NCI-H1694 (cell line): ENCODE measurements around the gene ZDHHC8.
"Not testable (repeated sequence)": the region's sequence is repeated elsewhere in the genome, so short reads cannot be mapped to it uniquely, and the experiment has no call there.

ENCODE experiments used
- DNase-seq: peaks from one replicate; lab custom pipeline; 2025; lab: John Stamatoyannopoulos, UW

The ZDHHC8 gene

GRCh38 chr22:20158391-20159036 is 26.9 kb downstream of the ZDHHC8 start:
- no peak for DNase-seq

DNA sequence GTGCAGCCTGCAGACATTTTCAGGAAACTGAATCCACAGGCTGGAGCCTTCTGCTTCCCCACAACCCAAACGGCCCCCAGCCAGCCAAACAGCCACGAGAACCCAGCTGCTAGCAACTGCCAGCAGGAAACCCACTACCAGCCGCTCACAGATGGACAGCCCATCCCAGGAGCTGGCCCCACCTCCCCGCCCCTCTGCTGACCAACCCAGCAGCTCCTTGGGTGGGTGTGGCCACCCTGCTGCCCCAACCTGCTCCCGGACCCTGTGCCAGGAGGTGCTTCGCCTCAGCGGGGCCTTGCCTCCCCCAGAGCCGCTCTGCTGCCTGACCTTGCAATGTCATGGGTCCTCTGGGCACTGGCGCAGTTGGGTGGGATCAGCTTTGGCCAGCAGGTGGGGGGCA is 27.5 kb downstream of the ZDHHC8 start:
- peak; percentile 35 for DNase-seq

GRCh38 chr22:20159531-20159930 is 27.9 kb downstream of the ZDHHC8 start:
- DNase-seq, result not testable (repeated sequence)

DNA sequence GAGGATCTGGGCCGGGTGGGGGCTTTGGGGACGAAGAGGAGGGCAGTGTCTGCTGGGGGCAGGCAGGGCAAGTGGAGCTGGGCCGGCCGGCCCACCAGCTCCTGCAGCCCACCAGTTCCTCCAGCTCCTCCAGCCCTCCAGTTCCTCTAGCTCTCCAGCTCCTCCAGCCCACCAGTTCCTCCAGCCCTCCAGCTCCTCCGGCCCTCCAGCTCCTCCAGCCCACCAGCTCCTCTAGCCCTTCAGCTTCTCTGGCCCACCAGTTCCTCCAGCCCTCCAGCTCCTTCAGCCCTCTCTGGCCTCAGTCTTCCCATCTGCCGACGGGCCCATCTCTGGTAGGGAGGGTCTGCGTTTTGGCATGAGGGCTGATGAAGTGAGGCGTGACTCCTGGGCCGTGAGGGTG is 28.4 kb downstream of the ZDHHC8 start:
- DNase-seq, result no peak

DNA sequence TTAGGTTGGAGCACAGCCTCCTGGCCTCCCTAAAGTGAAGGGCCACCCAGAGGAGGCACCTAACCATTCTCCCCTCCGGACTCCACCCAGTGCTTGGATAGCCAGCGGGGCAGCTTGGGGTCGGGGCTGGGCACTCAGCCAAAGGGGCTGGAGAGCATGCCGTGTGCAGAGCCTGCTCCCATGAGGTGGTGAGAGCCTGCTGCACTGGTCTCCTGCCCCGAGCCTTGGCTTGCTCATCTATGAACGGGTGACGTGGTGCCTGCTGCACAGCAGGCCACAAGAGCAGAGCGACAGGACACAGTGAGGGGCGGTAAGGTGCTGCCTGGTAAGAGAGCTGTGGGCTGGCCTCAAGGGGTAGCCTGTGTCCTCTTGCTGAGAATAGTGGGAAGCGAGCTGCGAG is 33.3 kb downstream of the ZDHHC8 start:
- no peak for DNase-seq

- no peak for DNase-seq
Measured at GRCh38 chr22:20165421-20165820, 33.8 kb downstream of the ZDHHC8 start.

GRCh38 chr22:20165913-20166312 is 34.3 kb downstream of the ZDHHC8 start:
- DNase-seq, result no peak

DNA sequence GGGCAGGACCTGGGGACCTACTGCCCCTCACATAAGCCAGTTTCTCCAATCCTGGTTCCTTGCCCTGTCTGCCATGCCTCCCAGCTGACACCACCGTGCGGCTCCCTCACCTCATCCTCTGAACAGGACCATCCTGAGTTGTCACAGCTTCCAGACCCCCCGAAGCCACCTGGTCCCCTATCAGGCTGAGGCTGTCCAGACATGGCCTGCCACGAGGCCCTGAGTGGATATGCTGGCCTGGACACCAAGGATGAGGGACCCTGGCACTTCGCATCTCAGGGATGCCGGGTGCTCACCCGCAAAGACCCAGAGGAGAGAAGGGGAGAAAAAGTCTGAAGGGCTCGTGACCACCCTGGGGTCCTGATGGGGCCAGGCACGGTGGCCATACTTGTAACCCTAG is 35.1 kb downstream of the ZDHHC8 start:
- no peak for DNase-seq

GRCh38 chr22:20167643-20168322 is 36.2 kb downstream of the ZDHHC8 start:
- DNase-seq, result no peak

GRCh38 chr22:20169253-20169822 is 37.7 kb downstream of the ZDHHC8 start:
- no peak for DNase-seq

- DNase-seq, result no peak
Measured at GRCh38 chr22:20170170-20170569, 38.6 kb downstream of the ZDHHC8 start.

DNA sequence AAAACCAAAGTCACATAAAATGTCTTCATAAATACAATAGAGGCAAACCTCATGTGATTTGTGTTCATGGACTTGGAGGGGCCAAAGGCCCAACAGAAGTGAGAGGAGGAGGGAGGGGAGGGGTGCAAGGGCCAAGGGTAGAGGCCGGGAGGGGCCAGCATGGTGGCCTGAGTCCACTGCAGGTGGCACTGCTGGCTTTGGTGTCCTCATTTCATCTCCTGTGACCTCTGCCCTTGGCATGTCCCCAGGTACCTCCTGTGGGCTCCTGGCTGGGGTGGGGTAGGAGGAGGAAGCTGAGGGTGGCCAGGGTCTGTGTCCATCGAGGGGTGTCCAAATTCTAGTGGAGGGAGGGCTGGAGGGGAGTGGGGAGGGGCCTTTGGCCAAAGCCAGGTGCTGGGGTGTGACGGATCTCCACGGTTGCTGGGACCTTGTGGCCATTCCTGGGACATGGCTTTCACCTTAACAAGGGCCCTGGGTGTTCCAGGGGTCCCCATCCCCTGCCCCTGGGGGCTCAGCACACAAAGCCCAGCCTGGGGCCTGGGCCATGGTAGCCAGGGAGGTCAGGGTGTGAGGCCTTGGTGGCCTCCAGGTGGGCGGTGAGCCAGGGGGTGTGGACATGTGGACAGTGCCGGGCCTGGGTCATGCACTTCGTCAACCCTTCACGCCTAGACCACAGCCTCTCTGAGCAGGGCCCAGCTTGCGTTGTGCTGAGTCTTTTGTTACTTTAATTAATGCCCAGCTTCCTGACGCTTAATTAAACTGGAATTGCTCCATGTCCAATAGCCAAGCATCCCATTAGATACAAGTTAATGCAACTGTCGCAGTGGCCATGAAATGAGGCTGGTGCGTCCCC is 39.9 kb downstream of the ZDHHC8 start:
- DNase-seq, result no peak

GRCh38 chr22:20172141-20172613 is 40.6 kb downstream of the ZDHHC8 start:
- no peak for DNase-seq

GRCh38 chr22:20173246-20173645 is 41.6 kb downstream of the ZDHHC8 start:
- no peak for DNase-seq

GRCh38 chr22:20173772-20174171 is 42.2 kb downstream of the ZDHHC8 start:
- no peak for DNase-seq

DNA sequence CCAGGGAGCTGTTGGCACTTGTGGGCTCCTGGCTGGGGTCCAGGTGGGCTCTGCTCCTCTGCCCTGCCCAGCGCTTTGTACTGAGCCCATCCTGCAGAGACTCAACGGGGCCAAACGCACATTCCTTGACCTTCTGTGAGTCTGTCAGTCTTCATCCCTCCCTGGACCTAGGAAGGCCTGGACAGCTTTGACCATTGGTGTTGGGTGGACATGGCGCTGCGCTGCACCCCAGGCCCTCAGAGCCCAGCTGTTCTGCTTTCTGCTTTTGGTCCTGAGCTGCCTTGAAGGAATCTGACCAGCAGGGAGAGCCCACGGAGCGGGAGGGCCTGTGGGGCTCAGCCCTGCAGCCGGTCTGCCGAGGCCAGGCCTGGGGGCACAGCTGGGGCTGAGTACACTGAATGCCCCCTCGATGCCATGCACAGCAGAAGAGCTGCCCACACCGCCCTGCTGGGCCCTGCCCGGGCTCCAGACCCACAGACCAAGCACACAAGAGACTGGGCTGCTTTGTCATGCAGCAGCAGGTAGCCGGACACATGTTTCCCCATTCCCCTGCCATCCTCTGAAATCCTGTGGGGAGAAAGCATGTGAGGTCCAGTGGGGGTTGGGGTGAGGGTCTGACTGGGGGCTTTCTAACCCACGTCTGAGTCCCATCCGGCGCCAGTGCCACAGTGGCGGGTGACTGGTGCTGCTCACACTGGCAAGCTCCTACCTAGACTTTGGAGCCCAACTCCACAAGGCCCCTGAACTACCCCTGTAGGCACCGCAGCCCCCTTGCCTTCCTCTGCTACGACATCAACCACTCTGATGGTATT is 43.4 kb downstream of the ZDHHC8 start:
- DNase-seq, result no peak

DNA sequence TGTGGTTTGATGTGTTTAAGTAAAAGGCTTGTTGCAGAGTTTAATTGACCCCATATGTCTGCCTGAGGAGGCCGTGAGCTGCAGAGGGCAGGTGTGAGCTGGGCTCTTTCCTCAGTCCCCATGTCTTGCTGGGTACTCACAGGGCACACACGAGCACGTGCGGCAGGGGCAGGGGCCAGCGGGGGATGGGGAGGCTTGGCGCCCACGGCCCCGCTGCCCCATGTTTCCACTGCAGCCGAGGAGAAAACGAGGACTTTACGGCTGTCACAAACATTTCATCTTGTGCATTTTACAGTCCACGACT is 43.9 kb downstream of the ZDHHC8 start:
- no peak for DNase-seq

DNA sequence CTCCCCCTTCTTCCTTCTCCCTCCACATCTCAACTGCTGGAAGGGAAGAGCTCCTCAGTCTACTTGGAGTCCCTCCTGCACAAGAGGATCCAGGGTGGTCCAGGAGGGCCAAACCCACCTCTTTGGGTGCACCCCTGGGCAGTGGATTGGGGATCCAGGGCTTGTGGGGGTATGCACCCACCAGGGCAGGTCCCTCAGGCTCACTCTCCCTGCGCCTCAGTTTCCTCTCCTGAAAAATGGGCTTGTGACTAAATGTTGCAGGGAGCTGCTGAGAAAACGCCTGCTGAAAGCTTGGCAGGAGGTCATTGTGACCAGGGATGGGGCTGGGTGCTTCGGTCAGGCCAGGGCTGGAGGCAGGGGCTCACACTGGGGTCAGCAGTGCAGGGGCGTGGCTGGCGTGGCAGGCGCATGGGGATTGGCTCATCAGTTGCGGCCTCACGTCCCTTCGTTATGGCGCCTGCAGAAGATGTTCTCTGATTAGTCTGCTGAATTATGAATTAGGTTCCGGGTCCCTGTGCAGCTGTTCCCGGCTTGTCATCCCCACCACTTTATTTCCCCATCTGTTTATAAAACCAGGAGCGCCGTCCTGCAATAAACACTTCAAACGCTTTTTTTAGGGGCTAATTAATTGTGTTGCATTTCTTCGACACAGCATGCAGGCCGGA is 44.9 kb downstream of the ZDHHC8 start:
- DNase-seq, result no peak

DNA sequence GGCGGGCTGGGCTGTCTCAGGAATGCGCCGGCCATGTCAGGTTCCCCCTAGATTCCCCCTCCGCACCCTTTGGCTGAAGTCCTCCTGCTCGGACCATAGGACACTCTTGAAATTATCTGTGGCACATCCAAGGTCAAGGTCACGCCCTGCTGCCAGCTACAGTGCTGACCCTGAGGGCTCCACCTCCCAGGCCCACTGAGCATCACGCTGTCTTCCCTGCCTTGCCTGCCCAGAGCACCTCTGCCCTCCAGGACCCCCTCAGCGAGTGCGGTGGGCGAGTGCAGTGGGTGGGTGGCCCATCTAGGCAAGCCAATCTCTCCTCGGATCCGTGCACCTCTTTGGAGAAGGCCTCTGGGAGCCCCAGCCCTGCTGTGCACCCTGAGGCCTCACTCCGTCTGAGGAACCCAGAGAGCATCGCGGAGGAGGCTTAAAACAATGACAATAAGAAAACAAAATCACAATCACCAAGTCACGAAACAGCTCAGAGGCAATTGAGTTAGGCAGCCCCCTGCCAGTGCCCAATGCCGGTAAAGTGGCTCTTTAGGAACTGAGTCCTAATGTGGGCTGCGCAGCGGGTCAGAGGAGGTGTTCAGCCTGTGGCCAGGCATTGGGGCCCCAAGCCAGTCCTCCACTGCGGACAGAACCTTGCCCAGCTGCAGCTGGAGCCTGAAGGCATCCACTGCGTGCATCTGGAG is 45.8 kb downstream of the ZDHHC8 start:
- DNase-seq, result no peak

DNA sequence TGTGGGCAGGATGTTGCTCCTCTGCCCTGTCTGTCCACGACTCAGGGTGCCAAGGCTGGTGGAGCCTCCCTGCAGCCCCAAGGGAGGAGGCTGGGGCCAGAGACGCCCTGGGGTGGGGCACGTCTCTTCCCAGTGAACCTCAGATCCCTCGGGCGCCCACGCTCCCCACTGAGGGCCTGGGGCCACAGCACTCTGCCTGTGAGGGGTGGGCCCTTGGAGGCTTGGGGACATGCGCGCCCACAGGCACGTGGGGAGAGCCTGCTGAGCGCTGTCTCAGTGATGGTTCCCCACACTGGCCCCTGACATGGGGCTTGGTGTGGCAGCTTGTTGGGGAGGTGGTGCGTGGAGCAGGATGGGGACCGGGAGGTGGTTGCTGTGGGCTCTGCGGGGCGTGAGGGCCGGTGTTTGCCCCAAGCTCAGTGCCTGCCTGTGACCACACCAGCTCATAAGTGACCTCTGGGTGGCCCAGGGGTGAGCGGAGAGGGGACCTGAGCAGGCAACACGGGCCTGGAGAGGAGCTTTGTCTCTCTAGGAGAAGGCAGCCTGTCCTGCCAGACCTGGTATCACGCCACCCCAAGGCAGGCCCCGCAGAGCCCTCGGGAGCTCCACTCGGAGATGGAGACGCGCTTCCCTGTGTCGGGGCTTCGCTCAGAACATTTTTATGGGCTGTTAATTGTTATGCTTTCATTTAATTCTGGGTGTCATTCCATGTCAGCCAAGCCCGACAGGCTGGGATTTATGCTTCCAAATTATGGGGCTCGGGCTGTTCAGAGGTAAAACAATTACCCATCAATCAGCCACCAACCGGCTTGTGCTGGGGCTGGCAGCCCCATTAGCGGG is 46.7 kb downstream of the ZDHHC8 start:
- DNase-seq, result no peak
